Hepatocyte (in vitro differentiated cells): ENCODE data around the gene POU2AF1.

Experiments
- EZH2 ChIP-seq: fragments of 200-600 bp; sonication (generic); IDR thresholded peaks from 2 replicates; pipeline ENCODE4 v1.6.1; 2016; ENCODE audit warnings: antibody characterized with exemption, mild to moderate bottlenecking, borderline replicate concordance
- TF ChIP-seq, protein P1 (sequence below): fragments of 200-600 bp; sonication (generic); IDR thresholded peaks from 2 replicates; pipeline ENCODE4 v1.5.1; 2016; ENCODE audit warnings: antibody characterized with exemption, mild to moderate bottlenecking; ENCODE audit not compliant: poor library complexity

GRCh38 chr11:111417011-111417765 lies 38.1 kb upstream of the POU2AF1 start:
- no peak for TF ChIP-seq EZH2
- TF ChIP-seq, protein P1, sequence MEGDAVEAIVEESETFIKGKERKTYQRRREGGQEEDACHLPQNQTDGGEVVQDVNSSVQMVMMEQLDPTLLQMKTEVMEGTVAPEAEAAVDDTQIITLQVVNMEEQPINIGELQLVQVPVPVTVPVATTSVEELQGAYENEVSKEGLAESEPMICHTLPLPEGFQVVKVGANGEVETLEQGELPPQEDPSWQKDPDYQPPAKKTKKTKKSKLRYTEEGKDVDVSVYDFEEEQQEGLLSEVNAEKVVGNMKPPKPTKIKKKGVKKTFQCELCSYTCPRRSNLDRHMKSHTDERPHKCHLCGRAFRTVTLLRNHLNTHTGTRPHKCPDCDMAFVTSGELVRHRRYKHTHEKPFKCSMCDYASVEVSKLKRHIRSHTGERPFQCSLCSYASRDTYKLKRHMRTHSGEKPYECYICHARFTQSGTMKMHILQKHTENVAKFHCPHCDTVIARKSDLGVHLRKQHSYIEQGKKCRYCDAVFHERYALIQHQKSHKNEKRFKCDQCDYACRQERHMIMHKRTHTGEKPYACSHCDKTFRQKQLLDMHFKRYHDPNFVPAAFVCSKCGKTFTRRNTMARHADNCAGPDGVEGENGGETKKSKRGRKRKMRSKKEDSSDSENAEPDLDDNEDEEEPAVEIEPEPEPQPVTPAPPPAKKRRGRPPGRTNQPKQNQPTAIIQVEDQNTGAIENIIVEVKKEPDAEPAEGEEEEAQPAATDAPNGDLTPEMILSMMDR, result no peak
